ENCODE results near the gene AFAP1L1.

- no peak for TF ChIP-seq DPF2 (IDR thresholded peaks at IDR 0.05)
- TF ChIP-seq EP300 (IDR thresholded peaks at IDR 0.05; ENCODE audit: borderline replicate concordance in 1 of 2, control insufficient read depth in 1 of 2, low read depth in 2 of 2, low read length in 2 of 2), result no peak
- no peak for TF ChIP-seq SMC3 (IDR thresholded peaks at IDR 0.05; ENCODE audit: borderline replicate concordance, low read length)
- TF ChIP-seq POLR2A (IDR thresholded peaks at IDR 0.05; ENCODE audit: low read depth, low read length), result no peak
- no peak for TF ChIP-seq RAD21 (IDR thresholded peaks at IDR 0.05; ENCODE audit: insufficient read depth, low read depth, low read length)
- TF ChIP-seq, protein P1, sequence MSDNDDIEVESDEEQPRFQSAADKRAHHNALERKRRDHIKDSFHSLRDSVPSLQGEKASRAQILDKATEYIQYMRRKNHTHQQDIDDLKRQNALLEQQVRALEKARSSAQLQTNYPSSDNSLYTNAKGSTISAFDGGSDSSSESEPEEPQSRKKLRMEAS (IDR thresholded peaks at IDR 0.05; ENCODE audit: low read depth, low read length), result no peak
- TF ChIP-seq SPI1 (IDR thresholded peaks at IDR 0.05; ENCODE audit: borderline replicate concordance, insufficient read depth, low read depth, low read length), result no peak
- TF ChIP-seq USF2 (IDR thresholded peaks at IDR 0.05; ENCODE audit: borderline replicate concordance, low read depth, low read length), result no peak
- TF ChIP-seq, protein P2, sequence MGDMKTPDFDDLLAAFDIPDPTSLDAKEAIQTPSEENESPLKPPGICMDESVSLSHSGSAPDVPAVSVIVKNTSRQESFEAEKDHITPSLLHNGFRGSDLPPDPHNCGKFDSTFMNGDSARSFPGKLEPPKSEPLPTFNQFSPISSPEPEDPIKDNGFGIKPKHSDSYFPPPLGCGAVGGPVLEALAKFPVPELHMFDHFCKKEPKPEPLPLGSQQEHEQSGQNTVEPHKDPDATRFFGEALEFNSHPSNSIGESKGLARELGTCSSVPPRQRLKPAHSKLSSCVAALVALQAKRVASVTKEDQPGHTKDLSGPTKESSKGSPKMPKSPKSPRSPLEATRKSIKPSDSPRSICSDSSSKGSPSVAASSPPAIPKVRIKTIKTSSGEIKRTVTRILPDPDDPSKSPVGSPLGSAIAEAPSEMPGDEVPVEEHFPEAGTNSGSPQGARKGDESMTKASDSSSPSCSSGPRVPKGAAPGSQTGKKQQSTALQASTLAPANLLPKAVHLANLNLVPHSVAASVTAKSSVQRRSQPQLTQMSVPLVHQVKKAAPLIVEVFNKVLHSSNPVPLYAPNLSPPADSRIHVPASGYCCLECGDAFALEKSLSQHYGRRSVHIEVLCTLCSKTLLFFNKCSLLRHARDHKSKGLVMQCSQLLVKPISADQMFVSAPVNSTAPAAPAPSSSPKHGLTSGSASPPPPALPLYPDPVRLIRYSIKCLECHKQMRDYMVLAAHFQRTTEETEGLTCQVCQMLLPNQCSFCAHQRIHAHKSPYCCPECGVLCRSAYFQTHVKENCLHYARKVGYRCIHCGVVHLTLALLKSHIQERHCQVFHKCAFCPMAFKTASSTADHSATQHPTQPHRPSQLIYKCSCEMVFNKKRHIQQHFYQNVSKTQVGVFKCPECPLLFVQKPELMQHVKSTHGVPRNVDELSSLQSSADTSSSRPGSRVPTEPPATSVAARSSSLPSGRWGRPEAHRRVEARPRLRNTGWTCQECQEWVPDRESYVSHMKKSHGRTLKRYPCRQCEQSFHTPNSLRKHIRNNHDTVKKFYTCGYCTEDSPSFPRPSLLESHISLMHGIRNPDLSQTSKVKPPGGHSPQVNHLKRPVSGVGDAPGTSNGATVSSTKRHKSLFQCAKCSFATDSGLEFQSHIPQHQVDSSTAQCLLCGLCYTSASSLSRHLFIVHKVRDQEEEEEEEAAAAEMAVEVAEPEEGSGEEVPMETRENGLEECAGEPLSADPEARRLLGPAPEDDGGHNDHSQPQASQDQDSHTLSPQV (IDR thresholded peaks at IDR 0.05), result no peak
- TF ChIP-seq CBX5 (IDR thresholded peaks at IDR 0.05; ENCODE audit: low read depth), result no peak
- TF ChIP-seq POLR2AphosphoS5 (IDR thresholded peaks at IDR 0.05; ENCODE audit: low read length), result no peak
- TF ChIP-seq REST (IDR thresholded peaks at IDR 0.05; ENCODE audit: low read depth, low read length), result no peak
These were observed 39.4 kb downstream of the AFAP1L1 start for GRCh38 chr5:149310947-149311658.

Measured in GM12878 (cell line).